Measurements from ENCODE around the gene TGFBR3. TPM values are rescaled to one million over a fixed set of nuclear protein-coding genes. Genes with fewer than 3 reads are reported as not detected.

TGFBR3 gene
- total and polyA plus RNA-seq, 10 donors: 5.2 to 254 (median 166) TPM

DNA sequence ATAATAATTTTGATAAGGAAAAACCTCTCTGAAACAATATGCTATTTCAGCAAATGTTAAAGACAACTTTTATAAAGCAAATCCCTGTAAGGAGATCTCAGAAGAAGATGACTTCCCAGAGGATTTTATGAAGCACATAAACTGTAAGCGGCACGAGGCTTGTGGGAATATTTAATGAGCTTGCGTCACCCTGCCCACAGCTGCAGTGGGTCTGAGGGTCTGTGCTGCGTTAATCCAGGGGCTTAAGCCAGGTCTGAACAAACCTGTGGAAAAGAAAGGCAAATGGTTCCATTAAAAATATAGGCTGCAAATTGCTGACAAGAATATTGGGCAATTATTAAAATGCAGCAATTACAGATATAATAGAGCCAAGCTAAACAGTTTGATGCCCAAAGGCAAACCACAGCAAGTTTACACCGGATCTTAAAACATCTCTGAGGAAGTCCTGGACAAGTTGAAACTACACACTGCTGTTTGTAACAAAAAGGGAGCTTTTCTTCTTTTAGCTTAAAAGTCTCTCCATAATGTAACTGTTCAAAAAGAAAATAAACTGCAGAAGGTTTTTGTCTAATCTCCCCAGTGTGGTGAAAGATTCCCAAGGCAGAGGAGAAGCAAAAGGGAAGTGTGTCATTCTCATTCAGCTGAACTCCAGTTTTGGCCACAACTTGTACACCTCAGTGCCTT, 21.8 kb downstream of the TGFBR3 start:
- intact Hi-C loops (cut with DNase I; ENCODE audit: low total_unique reads): no loop called here

DNA sequence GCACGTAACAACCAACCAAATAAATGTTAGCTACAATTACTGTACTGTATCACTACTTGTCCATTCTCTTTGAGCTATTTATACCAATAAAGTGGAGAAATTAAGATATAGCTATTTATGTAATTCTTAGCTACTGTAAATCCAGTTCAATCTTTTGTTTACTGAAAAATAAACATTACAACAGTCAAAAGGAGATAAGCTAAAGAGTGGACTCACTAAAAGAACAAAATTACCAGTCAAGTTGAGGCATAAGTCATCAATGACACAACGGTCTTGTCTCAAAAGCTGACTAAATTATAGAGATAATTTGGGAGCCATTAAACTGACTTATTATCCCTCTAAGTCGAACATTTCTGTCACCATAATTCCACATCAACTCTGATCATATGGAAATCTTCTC, 22.5 kb downstream of the TGFBR3 start:
- Histone ChIP-seq H3K9me3 (no peaks in the 10 kb centered on the region), H3K27ac (no peak overlapping the region), H3K36me3 (peaks cover 0 to 28% (median 2%) of the 10 kb centered on the region in 6 donors), H3K4me1 (peaks cover 16 to 59% (median 35%) of the 10 kb centered on the region in 6 donors), H3K4me3 (no peak overlapping the region), H3K27me3 (replicated peaks in 1 of 7) (no peaks in the 10 kb centered on the region)
- intact Hi-C loops (cut with DNase I; ENCODE audit: low total_unique reads): no loop called here
- TF ChIP-seq POLR2A (IDR thresholded peaks at IDR 0.05) (no peak), POLR2AphosphoS5 (IDR thresholded peaks at IDR 0.05) (no peak)
- TF ChIP-seq, protein P1, sequence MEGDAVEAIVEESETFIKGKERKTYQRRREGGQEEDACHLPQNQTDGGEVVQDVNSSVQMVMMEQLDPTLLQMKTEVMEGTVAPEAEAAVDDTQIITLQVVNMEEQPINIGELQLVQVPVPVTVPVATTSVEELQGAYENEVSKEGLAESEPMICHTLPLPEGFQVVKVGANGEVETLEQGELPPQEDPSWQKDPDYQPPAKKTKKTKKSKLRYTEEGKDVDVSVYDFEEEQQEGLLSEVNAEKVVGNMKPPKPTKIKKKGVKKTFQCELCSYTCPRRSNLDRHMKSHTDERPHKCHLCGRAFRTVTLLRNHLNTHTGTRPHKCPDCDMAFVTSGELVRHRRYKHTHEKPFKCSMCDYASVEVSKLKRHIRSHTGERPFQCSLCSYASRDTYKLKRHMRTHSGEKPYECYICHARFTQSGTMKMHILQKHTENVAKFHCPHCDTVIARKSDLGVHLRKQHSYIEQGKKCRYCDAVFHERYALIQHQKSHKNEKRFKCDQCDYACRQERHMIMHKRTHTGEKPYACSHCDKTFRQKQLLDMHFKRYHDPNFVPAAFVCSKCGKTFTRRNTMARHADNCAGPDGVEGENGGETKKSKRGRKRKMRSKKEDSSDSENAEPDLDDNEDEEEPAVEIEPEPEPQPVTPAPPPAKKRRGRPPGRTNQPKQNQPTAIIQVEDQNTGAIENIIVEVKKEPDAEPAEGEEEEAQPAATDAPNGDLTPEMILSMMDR (IDR thresholded peaks at IDR 0.05 in 8 of 11, conservative IDR thresholded peaks at IDR 0.05 in 3 of 11): no peak
- 55 to 81% (median 73%) methylated on average over 3 of the region's 3 CpGs for WGBS, 5 donors
- DNase-seq: no peak

More for the DNA sequence above, 21.8 kb downstream of the TGFBR3 start:
- peaks cover 16 to 64% (median 42%) of the 10 kb centered on the region in 6 donors for H3K4me1 ChIP-seq
- H3K4me3 ChIP-seq: no peak overlapping the region
- TF ChIP-seq POLR2AphosphoS5 (IDR thresholded peaks at IDR 0.05) (no peak), POLR2A (IDR thresholded peaks at IDR 0.05) (no peak)
- TF ChIP-seq, protein P1 (IDR thresholded peaks at IDR 0.05 in 8 of 11, conservative IDR thresholded peaks at IDR 0.05 in 3 of 11): no peak
- H3K36me3 ChIP-seq: peaks cover 0 to 21% (median 2%) of the 10 kb centered on the region in 6 donors
- no peak for DNase-seq
- WGBS, 5 donors: 48 to 75% (median 62%) methylated on average over 5 of the region's 5 CpGs
- H3K27ac ChIP-seq: peak overlapping the region in 2 of 8 donors; percentile 34 to 36
- no peaks in the 10 kb centered on the region for H3K27me3 ChIP-seq (replicated peaks in 1 of 7)
- no peaks in the 10 kb centered on the region for H3K9me3 ChIP-seq

DNA sequence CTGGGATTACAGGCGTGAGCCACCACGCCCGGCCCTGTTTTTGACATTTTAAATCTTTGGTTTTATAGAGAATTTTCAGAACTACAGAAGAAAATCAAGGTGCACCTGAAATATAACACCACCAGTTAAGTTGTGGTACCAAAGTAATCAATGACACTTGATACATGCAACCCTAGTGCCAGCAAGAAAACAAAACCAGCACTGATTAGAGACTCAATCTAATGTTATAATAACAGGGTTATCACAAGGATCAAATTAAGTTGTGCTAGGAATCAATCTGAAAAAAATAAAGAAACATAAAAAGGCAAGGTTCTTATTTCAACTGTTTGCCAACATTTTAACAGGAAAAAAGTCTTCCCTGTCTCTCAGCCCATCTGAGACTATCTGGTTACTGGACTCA, 23.8 kb downstream of the TGFBR3 start:
- Histone ChIP-seq H3K27ac (peak overlapping the region in 2 of 8 donors; percentile 13 to 18), H3K4me3 (no peak overlapping the region), H3K27me3 (replicated peaks in 1 of 7) (no peaks in the 10 kb centered on the region), H3K36me3 (peaks cover 0 to 28% (median 2%) of the 10 kb centered on the region in 6 donors), H3K4me1 (peaks cover 10 to 46% (median 26%) of the 10 kb centered on the region in 6 donors), H3K9me3 (no peaks in the 10 kb centered on the region)
- intact Hi-C loops (cut with DNase I; ENCODE audit: low total_unique reads): no loop called here
- TF ChIP-seq POLR2AphosphoS5 (IDR thresholded peaks at IDR 0.05): no peak
- TF ChIP-seq, protein P1 (IDR thresholded peaks at IDR 0.05 in 8 of 11, conservative IDR thresholded peaks at IDR 0.05 in 3 of 11): no peak
- 79 to 98% (median 92%) methylated on average over 3 of the region's 3 CpGs for WGBS, 5 donors
- DNase-seq: no peak

DNA sequence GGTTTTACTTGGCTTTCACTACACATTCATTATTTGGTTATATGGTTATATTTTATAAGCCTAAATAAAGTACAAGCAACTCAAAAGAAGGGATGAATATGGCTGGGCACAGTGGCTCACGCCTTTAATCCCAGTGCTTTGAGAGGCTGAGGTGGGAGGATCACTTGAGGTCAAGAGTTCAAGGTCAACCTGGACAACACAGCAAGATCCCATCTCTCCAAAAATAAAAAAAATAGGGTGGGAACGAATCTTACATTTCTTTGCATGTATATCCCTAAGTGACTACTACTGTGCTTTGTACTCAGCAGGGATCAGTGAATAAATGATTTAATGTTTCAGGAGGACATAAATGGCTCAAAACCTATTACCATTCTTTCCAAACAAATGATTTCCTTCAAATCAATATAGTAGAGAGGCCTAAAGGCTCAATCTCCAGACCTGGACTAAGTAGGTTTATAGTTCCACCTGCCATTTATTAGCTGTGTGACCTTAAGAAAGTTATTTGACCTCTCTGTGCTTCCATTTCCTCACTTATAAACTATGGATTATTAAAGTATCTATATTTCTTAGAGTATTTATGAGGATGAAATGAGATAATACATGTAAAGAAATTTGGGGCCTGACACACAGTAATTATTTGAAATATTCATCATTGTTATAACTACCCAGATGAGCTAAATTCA, 28.3 kb downstream of the TGFBR3 start:
- Histone ChIP-seq H3K36me3 (peaks cover 0 to 28% (median 2%) of the 10 kb centered on the region in 6 donors), H3K27ac (peak overlapping the region in 2 of 8 donors; percentile 6 to 36), H3K4me3 (no peak overlapping the region), H3K4me1 (peaks cover 0 to 19% (median 7%) of the 10 kb centered on the region in 6 donors), H3K27me3 (replicated peaks in 1 of 7) (no peaks in the 10 kb centered on the region), H3K9me3 (no peaks in the 10 kb centered on the region)
- no peak for DNase-seq
- TF ChIP-seq, protein P1 (IDR thresholded peaks at IDR 0.05 in 8 of 11, conservative IDR thresholded peaks at IDR 0.05 in 3 of 11): no peak
- TF ChIP-seq POLR2AphosphoS5 (IDR thresholded peaks at IDR 0.05) (peak in 1 of 3 donors; percentile 74), POLR2A (IDR thresholded peaks at IDR 0.05) (no peak)
- 74 to 88% (median 81%) methylated on average over 2 of the region's 2 CpGs for WGBS, 5 donors
- intact Hi-C loops (cut with DNase I; ENCODE audit: low total_unique reads): no loop called here
